NB4 (cell line): ENCODE data around the gene CHRDL1.

Experiments
- DNase-seq: peaks from one replicate; pipeline ENCODE4 v3.0.0; 2010; ENCODE audit warnings: low read depth
- H3K4me3 ChIP-seq: one replicate; pipeline ENCODE4 v1.5.1; 2011; ENCODE audit warnings: mild to moderate bottlenecking, low read depth, low read length, moderate library complexity
- MYC ChIP-seq: IDR thresholded peaks from 2 replicates; pipeline ENCODE4 v1.6.1; 2011; ENCODE audit warnings: low read depth, low read length
- POLR2A ChIP-seq: IDR thresholded peaks from 2 replicates; pipeline ENCODE4 v1.6.1; 2011; ENCODE audit warnings: mild to moderate bottlenecking; ENCODE audit not compliant: insufficient read length; ENCODE audit errors: extremely low read depth
- TF ChIP-seq, protein P1 (sequence below): IDR thresholded peaks from 2 replicates; pipeline ENCODE4 v1.6.1; 2011; ENCODE audit warnings: low read depth, low read length
- TF ChIP-seq, protein P2 (sequence below): IDR thresholded peaks from one replicate; pipeline ENCODE4 v1.5.1; 2012; ENCODE audit warnings: low read depth, low read length

CHRDL1 gene

DNA sequence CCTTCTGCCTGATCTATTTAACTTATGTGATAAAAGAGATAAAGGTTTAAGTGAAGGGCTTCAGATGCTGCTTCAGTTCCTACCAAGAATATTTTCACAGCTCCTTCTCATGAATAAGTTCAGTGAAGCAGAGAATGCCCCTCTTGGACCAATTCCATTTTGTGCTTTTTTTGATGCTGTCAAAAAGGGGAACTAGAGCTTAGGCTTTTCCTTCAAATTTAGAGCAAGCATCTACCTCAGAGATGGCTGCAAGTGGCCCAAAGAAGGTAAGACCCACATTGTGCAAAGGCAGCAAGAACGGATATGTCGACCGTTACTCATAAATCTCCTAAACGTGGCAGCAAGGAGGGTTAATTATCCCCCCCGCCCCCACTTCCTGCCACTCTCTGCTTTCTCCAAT is 4.5 kb downstream of the CHRDL1 start:
- TF ChIP-seq, protein P1, sequence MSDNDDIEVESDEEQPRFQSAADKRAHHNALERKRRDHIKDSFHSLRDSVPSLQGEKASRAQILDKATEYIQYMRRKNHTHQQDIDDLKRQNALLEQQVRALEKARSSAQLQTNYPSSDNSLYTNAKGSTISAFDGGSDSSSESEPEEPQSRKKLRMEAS: no peak
- no peak for TF ChIP-seq MYC
- TF ChIP-seq, protein P2, sequence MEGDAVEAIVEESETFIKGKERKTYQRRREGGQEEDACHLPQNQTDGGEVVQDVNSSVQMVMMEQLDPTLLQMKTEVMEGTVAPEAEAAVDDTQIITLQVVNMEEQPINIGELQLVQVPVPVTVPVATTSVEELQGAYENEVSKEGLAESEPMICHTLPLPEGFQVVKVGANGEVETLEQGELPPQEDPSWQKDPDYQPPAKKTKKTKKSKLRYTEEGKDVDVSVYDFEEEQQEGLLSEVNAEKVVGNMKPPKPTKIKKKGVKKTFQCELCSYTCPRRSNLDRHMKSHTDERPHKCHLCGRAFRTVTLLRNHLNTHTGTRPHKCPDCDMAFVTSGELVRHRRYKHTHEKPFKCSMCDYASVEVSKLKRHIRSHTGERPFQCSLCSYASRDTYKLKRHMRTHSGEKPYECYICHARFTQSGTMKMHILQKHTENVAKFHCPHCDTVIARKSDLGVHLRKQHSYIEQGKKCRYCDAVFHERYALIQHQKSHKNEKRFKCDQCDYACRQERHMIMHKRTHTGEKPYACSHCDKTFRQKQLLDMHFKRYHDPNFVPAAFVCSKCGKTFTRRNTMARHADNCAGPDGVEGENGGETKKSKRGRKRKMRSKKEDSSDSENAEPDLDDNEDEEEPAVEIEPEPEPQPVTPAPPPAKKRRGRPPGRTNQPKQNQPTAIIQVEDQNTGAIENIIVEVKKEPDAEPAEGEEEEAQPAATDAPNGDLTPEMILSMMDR: no peak
- no peak for TF ChIP-seq POLR2A
- no peak overlapping the region for H3K4me3 ChIP-seq

DNA sequence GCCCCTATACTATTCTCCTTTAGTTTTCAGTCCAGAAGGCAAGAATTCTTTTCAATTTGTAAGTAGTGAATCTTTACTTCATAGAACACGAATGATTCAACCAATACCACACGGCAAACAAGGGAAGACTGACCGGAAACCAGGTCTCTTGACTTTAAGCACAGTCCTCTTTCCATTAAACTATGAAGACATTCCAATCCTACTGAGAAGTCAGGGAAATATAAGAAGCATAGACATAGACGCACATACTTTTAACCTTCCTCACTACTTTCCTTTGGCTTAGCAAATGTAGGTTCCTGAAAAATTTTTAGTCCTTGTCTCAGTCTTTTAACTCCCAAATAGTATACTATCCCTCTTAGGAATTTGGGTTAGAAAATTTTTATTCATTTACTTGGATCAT is 9.1 kb downstream of the CHRDL1 start:
- no peak overlapping the region for H3K4me3 ChIP-seq
- TF ChIP-seq MYC (no peak), POLR2A (no peak)
- TF ChIP-seq, protein P2: no peak
- TF ChIP-seq, protein P1: no peak
- DNase-seq: no peak

More for the DNA sequence above, 4.5 kb downstream of the CHRDL1 start:
- no peak for DNase-seq

DNA sequence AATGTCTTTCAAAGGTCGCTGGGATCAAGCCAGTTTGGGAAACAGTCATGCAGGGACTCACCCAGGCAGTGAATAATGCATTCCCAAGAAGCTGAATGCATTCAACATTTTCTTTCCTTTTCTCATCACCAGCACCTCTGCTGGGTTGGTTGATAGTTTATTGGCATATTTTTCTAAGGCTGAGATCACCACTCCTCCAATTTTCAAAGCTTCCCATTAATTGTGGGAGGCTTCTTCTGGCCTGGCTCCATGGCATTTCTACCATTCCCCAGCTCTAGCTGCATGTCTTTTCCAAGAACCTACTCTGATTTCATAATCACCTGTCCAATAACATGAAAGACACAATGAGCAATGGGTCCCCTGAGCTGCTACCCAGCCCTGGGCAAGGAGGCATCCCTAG is 35.8 kb downstream of the CHRDL1 start:
- TF ChIP-seq, protein P1: no peak
- TF ChIP-seq, protein P2: no peak
- no peak for TF ChIP-seq POLR2A
- TF ChIP-seq MYC: no peak
- DNase-seq: no peak
- H3K4me3 ChIP-seq: no peak overlapping the region

DNA sequence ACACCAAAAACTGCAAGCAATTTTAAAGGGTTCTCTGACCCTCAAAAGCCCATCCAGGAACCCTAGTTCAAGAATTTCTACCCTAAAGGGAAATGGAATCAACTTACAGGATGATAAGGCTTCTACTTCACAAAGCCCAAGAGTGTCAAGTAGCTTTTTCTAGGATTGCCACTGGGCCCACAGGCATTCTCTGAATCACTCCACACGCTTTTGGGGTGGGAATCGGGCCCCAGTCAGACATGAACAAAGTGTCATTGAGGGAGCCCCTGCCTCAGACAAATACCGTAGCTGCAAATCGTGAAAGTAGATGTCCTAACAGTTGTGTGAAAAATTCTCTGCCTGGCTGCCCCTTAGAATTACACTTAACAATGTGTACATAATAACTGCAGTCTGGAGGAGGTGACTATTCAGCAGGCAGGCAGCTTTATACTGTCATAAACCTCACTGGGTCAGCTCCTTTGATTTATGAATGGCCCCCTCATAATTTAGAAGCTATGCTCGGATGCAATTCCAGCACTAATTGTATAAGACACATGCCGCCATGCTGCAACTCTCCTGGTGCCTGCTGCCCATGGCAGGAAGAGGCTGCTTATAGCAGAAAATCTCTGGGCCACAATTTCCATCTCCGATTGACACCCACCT is 36.7 kb downstream of the CHRDL1 start:
- TF ChIP-seq POLR2A (no peak), MYC (no peak)
- TF ChIP-seq, protein P1: no peak
- TF ChIP-seq, protein P2: no peak

DNA sequence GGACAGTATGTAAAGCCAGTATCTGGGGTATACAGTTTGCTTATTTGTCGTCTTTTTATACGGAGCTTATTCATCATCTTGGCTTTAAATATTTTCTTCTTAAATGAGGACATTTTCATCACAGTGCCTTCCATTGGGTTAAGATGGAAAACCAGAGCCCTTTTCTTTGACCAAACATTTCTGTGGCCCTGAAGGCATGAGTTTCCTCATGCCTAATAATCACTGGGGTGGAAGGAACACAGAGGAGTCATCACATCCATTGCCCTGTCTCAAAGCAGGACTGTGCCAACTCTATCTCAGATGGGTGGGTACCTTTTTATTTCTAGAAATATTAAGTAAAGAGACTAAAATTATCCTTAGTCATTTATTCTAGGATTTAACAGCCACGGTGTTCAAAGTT is 40.0 kb downstream of the CHRDL1 start:
- no peak overlapping the region for H3K4me3 ChIP-seq
- no peak for TF ChIP-seq POLR2A

More for the DNA sequence above, 36.7 kb downstream of the CHRDL1 start:
- no peak overlapping the region for H3K4me3 ChIP-seq
- DNase-seq: no peak

DNA sequence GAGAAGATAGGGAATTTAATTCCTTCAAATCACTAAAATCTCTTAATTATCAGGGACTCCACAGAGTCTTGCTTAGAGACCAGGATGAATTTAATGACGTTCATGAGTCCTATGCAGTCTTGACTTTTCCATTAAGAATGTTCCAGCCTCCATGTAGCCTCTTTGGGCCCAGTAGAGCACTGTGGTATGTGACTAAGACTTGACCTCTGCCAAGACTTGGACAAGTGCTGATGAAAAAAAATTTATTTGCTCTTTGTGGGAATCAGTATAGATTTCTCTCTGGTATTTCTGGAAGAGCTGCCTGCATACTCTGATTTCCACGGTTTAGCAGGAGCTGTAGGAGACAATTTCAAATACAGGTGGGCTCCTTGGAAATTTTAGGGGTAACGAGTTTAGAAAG is 40.6 kb downstream of the CHRDL1 start:
- H3K4me3 ChIP-seq: no peak overlapping the region
- no peak for DNase-seq
- no peak for TF ChIP-seq MYC
- TF ChIP-seq, protein P1: no peak
- no peak for TF ChIP-seq POLR2A
- TF ChIP-seq, protein P2: no peak

More for the DNA sequence above, 40.0 kb downstream of the CHRDL1 start:
- DNase-seq: no peak
